Activated T-helper 2 cell treated with anti-CD3 and anti-CD28 coated beads, Interferon-gamma antibody, Interleukin-2, Interleukin-4, amounts not matched to agents 10 μg/mL and 5 μg/mL and 100 μg/mL, durations not matched to agents 14 hours and 24 hours and 36 hours (primary cell): Measurements from ENCODE around the gene CAPN9. TPM values are rescaled to one million over a fixed set of nuclear protein-coding genes. Genes with fewer than 3 reads are reported as not detected.

Source experiments
- DNase-seq: peaks from one replicate; pipeline ENCODE4 v3.0.0; 2021; ENCODE audit warnings: low spot score
- H3K27ac Mint-ChIP-seq: one replicate; pipeline ENCODE4 v1.8.0; 2021; ENCODE audit warnings: mixed read lengths
- H3K27me3 Mint-ChIP-seq: one replicate; pipeline ENCODE4 v1.8.0; 2021; ENCODE audit warnings: low read depth, mixed read lengths
- H3K36me3 Mint-ChIP-seq: one replicate; pipeline ENCODE4 v1.8.0; 2021; ENCODE audit warnings: low read depth, mixed read lengths
- H3K4me1 Mint-ChIP-seq: one replicate; pipeline ENCODE4 v1.8.0; 2021; ENCODE audit warnings: low read depth, mixed read lengths
- H3K4me3 Mint-ChIP-seq: one replicate; pipeline ENCODE4 v1.8.0; 2021; ENCODE audit warnings: low read depth, mild to moderate bottlenecking, moderate library complexity, mixed read lengths
- H3K9me3 Mint-ChIP-seq: one replicate; pipeline ENCODE4 v1.8.0; 2021; ENCODE audit warnings: mixed read lengths
- intact Hi-C: fragments of 100-400 bp; cut with micrococcal nuclease; formaldehyde crosslinking; loops from one replicate; pipeline ENCODE4 v1.15.1; 2023
- total RNA-seq: library from RNA; stranded (reverse); gene quantifications from 2 replicates; pipeline ENCODE4 v1.2.3, GENCODE V29; 2022

The CAPN9 gene
- total RNA-seq, 1 donor from 2014 or later: not detected

- H3K4me1 Mint-ChIP-seq: peaks cover 4% of the 10 kb centered on the region
- H3K36me3 Mint-ChIP-seq: no peaks in the 10 kb centered on the region
- no peaks in the 10 kb centered on the region for H3K9me3 Mint-ChIP-seq
Observed at GRCh38 chr1:230778916-230779590, 31.9 kb downstream of the CAPN9 start.

GRCh38 chr1:230781131-230781530 is 33.9 kb downstream of the CAPN9 start:
- H3K9me3 Mint-ChIP-seq: no peaks in the 10 kb centered on the region

More at GRCh38 chr1:230778916-230779590, 31.9 kb downstream of the CAPN9 start:
- DNase-seq: no peak
- Mint-ChIP-seq H3K27ac (no peak overlapping the region), H3K27me3 (peaks cover 10% of the 10 kb centered on the region), H3K4me3 (no peak overlapping the region)
- intact Hi-C loops: no loop called here

GRCh38 chr1:230781594-230781993 is 34.4 kb downstream of the CAPN9 start:
- no peaks in the 10 kb centered on the region for H3K9me3 Mint-ChIP-seq
- H3K4me3 Mint-ChIP-seq: no peak overlapping the region
- H3K36me3 Mint-ChIP-seq: no peaks in the 10 kb centered on the region
- H3K4me1 Mint-ChIP-seq: peaks cover 4% of the 10 kb centered on the region
- peaks cover 10% of the 10 kb centered on the region for H3K27me3 Mint-ChIP-seq
- DNase-seq: no peak
- intact Hi-C loops: no loop called here
- no peak overlapping the region for H3K27ac Mint-ChIP-seq

More at GRCh38 chr1:230781131-230781530, 33.9 kb downstream of the CAPN9 start:
- Mint-ChIP-seq H3K27me3 (peaks cover 10% of the 10 kb centered on the region), H3K4me3 (no peak overlapping the region), H3K36me3 (no peaks in the 10 kb centered on the region), H3K27ac (no peak overlapping the region), H3K4me1 (peaks cover 4% of the 10 kb centered on the region)
- intact Hi-C loops: no loop called here
- DNase-seq: no peak

GRCh38 chr1:230784163-230784562 is 37.0 kb downstream of the CAPN9 start:
- H3K4me3 Mint-ChIP-seq: no peak overlapping the region
- DNase-seq: no peak
- intact Hi-C loops: no loop called here
- H3K27me3 Mint-ChIP-seq: peaks cover 10% of the 10 kb centered on the region
- H3K4me1 Mint-ChIP-seq: peaks cover 4% of the 10 kb centered on the region
- H3K9me3 Mint-ChIP-seq: no peaks in the 10 kb centered on the region
- H3K36me3 Mint-ChIP-seq: no peaks in the 10 kb centered on the region
- no peak overlapping the region for H3K27ac Mint-ChIP-seq

- peaks cover 4% of the 10 kb centered on the region for H3K4me1 Mint-ChIP-seq
- intact Hi-C loops: no loop called here
- H3K27ac Mint-ChIP-seq: no peak overlapping the region
- no peak for DNase-seq
- H3K27me3 Mint-ChIP-seq: peaks cover 7% of the 10 kb centered on the region
- H3K9me3 Mint-ChIP-seq: no peaks in the 10 kb centered on the region
- no peak overlapping the region for H3K4me3 Mint-ChIP-seq
- H3K36me3 Mint-ChIP-seq: no peaks in the 10 kb centered on the region
Observed at GRCh38 chr1:230785636-230786384, 38.6 kb downstream of the CAPN9 start.

GRCh38 chr1:230786385-230786753 is 39.2 kb downstream of the CAPN9 start:
- H3K27ac Mint-ChIP-seq: no peak overlapping the region
- intact Hi-C loops: no loop called here

GRCh38 chr1:230787471-230787870 is 40.3 kb downstream of the CAPN9 start:
- no peaks in the 10 kb centered on the region for H3K36me3 Mint-ChIP-seq
- intact Hi-C loops: no loop called here

More at GRCh38 chr1:230786385-230786753, 39.2 kb downstream of the CAPN9 start:
- no peak overlapping the region for H3K4me3 Mint-ChIP-seq
- DNase-seq: no peak
- peaks cover 6% of the 10 kb centered on the region for H3K27me3 Mint-ChIP-seq
- no peaks in the 10 kb centered on the region for H3K9me3 Mint-ChIP-seq
- H3K36me3 Mint-ChIP-seq: no peaks in the 10 kb centered on the region
- H3K4me1 Mint-ChIP-seq: peaks cover 4% of the 10 kb centered on the region

GRCh38 chr1:230788561-230789275 is 41.5 kb downstream of the CAPN9 start:
- H3K36me3 Mint-ChIP-seq: no peaks in the 10 kb centered on the region
- no peak overlapping the region for H3K27ac Mint-ChIP-seq
- H3K9me3 Mint-ChIP-seq: no peaks in the 10 kb centered on the region
- intact Hi-C loops: no loop called here
- H3K4me3 Mint-ChIP-seq: no peak overlapping the region
- H3K27me3 Mint-ChIP-seq: peaks cover 3% of the 10 kb centered on the region
- no peaks in the 10 kb centered on the region for H3K4me1 Mint-ChIP-seq
- no peak for DNase-seq

More at GRCh38 chr1:230787471-230787870, 40.3 kb downstream of the CAPN9 start:
- no peak for DNase-seq
- H3K27ac Mint-ChIP-seq: no peak overlapping the region
- no peak overlapping the region for H3K4me3 Mint-ChIP-seq
- peaks cover 3% of the 10 kb centered on the region for H3K27me3 Mint-ChIP-seq
- H3K4me1 Mint-ChIP-seq: no peaks in the 10 kb centered on the region
- H3K9me3 Mint-ChIP-seq: no peaks in the 10 kb centered on the region

GRCh38 chr1:230790026-230790425 is 42.8 kb downstream of the CAPN9 start:
- no peak overlapping the region for H3K27ac Mint-ChIP-seq
- no peaks in the 10 kb centered on the region for H3K9me3 Mint-ChIP-seq
- intact Hi-C loops: no loop called here
- no peaks in the 10 kb centered on the region for H3K4me1 Mint-ChIP-seq
- H3K36me3 Mint-ChIP-seq: no peaks in the 10 kb centered on the region
- H3K4me3 Mint-ChIP-seq: no peak overlapping the region
- peaks cover 3% of the 10 kb centered on the region for H3K27me3 Mint-ChIP-seq
- DNase-seq: no peak

GRCh38 chr1:230791986-230792564 is 44.9 kb downstream of the CAPN9 start:
- Mint-ChIP-seq H3K9me3 (no peaks in the 10 kb centered on the region), H3K4me1 (no peaks in the 10 kb centered on the region), H3K27me3 (peaks cover 3% of the 10 kb centered on the region), H3K36me3 (no peaks in the 10 kb centered on the region), H3K27ac (no peak overlapping the region), H3K4me3 (no peak overlapping the region)
- intact Hi-C loops: no loop called here
- DNase-seq: no peak

GRCh38 chr1:230792691-230793462 is 45.7 kb downstream of the CAPN9 start:
- H3K4me1 Mint-ChIP-seq: no peaks in the 10 kb centered on the region
- H3K36me3 Mint-ChIP-seq: no peaks in the 10 kb centered on the region
- DNase-seq: no peak
- intact Hi-C loops: no loop called here
- H3K4me3 Mint-ChIP-seq: no peak overlapping the region
- H3K27me3 Mint-ChIP-seq: peaks cover 3% of the 10 kb centered on the region
- no peak overlapping the region for H3K27ac Mint-ChIP-seq
- H3K9me3 Mint-ChIP-seq: no peaks in the 10 kb centered on the region

- Mint-ChIP-seq H3K9me3 (no peaks in the 10 kb centered on the region), H3K27me3 (peaks cover 2% of the 10 kb centered on the region), H3K27ac (no peak overlapping the region), H3K4me1 (no peaks in the 10 kb centered on the region), H3K36me3 (no peaks in the 10 kb centered on the region), H3K4me3 (no peak overlapping the region)
- DNase-seq: no peak
- intact Hi-C loops: no loop called here
Observed at GRCh38 chr1:230793463-230793745, 46.2 kb downstream of the CAPN9 start.
